D721Med (cell line): ENCODE results near the gene IQSEC2.

Experiments used
- DNase-seq: peaks from one replicate; pipeline ENCODE4 v3.0.0; 2011; ENCODE audit warnings: low spot score; ENCODE audit not compliant: insufficient read length
- FAIRE-seq: peaks from 2 replicates; lab custom pipeline; 2011; peaks lifted over from hg19 to GRCh38; lab: Jason Lieb, UNC
- TF ChIP-seq, protein P1 (sequence below): IDR thresholded peaks from 2 replicates; pipeline ENCODE4 v1.5.1; 2012; ENCODE audit warnings: mild to moderate bottlenecking, control low read depth; ENCODE audit not compliant: insufficient read depth; ENCODE audit errors: missing control alignments

IQSEC2 gene

DNA sequence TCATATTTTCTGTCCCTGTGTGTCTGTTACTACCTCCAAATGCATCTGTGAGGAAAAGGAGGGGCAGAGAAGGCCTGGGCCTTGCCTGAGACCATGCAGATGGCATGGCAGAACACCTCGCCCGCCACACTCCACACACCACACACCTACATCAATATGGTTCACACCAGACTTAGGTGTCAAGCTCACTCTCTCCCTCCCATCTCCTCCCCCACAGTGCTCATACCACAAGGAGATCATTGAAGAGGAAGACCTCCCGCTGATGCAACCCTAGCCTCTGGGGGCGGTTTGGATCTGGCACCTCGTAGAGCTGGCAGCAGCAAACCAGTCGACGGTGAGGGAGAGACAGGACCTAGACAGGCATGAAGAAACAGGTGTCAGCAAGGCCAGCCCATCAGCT lies 39.8 kb downstream of the IQSEC2 start:
- TF ChIP-seq, protein P1, sequence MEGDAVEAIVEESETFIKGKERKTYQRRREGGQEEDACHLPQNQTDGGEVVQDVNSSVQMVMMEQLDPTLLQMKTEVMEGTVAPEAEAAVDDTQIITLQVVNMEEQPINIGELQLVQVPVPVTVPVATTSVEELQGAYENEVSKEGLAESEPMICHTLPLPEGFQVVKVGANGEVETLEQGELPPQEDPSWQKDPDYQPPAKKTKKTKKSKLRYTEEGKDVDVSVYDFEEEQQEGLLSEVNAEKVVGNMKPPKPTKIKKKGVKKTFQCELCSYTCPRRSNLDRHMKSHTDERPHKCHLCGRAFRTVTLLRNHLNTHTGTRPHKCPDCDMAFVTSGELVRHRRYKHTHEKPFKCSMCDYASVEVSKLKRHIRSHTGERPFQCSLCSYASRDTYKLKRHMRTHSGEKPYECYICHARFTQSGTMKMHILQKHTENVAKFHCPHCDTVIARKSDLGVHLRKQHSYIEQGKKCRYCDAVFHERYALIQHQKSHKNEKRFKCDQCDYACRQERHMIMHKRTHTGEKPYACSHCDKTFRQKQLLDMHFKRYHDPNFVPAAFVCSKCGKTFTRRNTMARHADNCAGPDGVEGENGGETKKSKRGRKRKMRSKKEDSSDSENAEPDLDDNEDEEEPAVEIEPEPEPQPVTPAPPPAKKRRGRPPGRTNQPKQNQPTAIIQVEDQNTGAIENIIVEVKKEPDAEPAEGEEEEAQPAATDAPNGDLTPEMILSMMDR = no peak
- DNase-seq (no peak), FAIRE-seq (no peak)

DNA sequence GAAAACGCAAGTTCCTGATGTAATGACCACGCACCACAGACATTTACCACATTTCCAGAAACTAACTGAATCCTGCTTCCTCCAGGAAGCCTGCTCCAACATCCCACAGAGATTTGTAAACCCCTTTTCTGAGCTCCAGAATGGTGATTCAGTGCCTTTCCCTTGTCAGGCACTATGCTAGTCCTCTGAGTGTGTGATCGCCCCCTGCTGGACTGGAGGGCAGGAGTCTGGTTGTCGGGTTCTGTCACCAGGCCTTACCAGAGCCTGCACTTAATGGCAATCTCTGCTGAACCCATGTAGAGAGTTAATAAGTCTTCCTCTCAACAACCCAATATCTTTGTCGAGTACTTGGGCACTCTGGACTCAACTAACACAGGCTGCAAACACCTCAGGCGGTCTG lies 41.9 kb downstream of the IQSEC2 start:
- FAIRE-seq = no peak
- no peak for DNase-seq
- TF ChIP-seq, protein P1 = no peak

DNA sequence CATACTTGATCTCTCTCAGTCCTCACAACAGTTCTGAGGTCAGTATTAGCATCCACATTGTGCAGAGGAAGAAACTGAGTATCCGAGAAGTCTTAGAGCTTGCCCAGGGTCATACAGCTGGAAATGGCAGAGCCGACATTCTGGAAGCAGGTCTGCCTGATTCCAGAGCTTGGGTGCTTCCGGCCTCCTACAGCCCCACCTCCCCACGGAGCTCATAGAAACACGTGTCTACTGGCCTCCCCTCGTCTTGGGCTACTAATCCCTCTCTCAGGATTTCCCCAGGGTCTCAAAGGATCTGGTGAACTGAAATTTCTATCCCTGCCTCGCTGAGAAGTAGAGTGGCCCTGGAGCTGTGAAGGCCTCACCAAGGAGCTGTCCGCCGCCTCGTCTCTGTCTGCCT lies 44.3 kb downstream of the IQSEC2 start:
- FAIRE-seq = no peak
- TF ChIP-seq, protein P1 = no peak
- peak; percentile 35 for DNase-seq

DNA sequence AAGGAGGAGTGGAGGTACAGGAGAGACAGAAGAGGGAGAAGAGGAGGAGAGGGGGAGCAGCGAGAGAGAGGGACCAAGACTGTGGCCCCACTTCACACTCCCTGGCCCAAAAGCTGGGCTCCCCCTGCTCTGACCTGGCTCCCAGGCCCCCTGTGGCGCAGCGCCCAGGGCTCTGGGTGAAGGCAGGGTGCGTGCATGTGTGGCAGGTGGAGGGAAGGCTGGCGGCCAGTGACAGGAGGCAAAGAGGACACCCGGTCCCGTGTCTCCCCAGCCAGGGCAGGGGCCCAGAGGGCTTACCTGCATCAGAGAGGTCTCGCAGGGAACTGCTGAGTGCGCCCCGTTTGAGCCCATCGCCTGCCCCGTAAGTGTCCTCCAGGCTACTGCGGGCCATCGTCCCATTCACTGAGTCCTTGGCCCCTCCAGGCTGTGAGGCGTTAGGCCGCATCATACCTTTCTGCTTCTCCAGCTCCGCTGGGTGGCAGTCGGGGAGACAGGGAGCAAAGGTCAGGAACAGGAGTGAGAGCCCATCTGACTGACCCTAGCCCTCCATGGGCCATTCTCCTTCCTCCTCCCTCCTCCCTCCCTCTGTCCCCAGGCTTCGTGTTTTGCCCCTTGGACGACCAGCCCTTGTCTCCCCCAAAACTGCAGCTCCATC lies 45.2 kb downstream of the IQSEC2 start:
- no peak for DNase-seq
- no peak for FAIRE-seq
- TF ChIP-seq, protein P1 = no peak

DNA sequence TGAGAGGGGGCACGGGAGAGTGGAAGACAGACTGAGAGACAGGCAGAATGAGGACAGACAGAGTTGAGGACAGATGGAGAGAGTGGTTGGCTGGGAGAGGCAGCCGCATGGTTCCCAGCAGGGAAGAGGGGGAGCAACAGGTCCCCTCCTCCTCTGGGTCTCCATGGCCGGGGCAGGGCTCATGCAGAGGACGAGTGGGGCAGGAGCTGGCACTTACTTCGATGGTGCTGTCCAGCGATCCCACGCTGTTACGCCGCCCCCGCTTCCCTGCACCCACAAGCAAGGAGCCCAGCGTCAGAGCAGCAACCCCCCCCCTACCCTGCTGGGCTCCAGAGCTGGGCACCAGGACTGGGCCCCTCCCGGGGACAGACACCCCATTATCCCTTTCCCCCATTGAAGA lies 45.8 kb downstream of the IQSEC2 start:
- FAIRE-seq (no peak), DNase-seq (no peak)
- TF ChIP-seq, protein P1 = no peak

DNA sequence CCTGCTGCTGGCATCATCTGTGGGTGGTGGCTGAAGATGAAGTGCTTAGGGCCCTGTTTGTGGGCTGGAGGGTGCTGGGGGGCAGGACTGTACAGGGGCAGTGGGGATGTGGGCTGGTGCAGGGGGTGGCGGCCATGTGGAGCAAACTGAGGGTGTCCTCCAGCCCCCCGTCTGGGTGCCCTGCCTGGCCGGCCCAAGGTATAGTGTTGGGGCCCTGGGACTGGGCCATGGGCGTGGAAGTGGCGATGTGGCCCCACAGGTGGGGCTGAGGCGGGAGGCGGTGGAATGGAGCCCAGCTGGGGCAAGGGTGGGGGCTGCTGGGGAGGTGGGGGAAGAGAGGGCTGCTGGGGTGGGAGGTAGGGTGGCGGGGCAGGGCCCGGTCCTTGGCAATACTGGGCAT lies 46.9 kb downstream of the IQSEC2 start:
- TF ChIP-seq, protein P1 = no peak
- FAIRE-seq (no peak), DNase-seq (no peak)

DNA sequence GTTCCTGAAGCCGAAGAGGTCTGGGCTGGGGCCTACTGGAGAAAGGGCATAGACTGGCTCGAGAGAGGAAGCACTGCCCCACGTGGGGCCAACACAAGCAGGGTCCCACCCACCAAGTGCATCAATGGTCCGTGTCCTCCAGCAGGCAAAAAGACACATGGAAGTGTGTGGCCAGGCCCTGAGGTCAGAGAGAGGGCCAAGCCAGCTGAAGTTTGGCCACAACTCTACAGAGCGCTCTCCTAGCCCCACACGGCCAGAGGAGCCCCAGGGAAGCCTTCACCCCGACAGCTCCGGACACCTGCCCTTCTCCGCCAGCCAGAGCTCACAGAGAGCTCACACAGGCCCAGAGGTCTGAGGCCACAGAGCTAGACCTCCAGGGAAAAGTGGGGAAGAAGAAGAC lies 47.8 kb downstream of the IQSEC2 start:
- FAIRE-seq (no peak), DNase-seq (no peak)
- TF ChIP-seq, protein P1 = no peak
